GM21526 (cell line): ENCODE results near the gene CDH22.

Source experiments
- ATAC-seq: cut with Tn5 transposase; IDR thresholded peaks from one replicate; pipeline ENCODE4 v1.9.1; 2021; ENCODE audit warnings: moderate library complexity; ENCODE audit not compliant: unreplicated experiment, low FRiP score

CDH22 gene

GRCh38 chr20:46302106-46302505, 6.2 kb downstream of the CDH22 start:
- no peak for ATAC-seq

DNA sequence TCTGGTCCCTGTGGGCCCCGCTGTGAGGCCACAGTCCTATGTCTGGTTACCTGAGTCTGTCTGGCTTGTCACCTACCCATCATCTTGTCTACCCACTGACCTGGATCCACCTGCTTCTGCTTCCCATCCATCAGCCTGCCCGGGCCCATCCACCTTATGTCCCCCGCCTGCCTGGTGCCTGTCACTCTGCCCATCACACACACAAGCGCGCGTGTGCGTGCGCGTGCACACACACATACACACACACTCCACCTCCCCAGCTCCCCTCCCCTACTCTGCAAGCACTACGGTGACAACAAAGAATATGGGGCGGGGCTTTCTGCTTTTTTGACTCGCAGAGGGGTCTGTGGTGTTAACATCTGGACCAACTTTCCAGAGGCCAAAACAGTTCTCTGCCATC, 8.0 kb downstream of the CDH22 start:
- no peak for ATAC-seq

DNA sequence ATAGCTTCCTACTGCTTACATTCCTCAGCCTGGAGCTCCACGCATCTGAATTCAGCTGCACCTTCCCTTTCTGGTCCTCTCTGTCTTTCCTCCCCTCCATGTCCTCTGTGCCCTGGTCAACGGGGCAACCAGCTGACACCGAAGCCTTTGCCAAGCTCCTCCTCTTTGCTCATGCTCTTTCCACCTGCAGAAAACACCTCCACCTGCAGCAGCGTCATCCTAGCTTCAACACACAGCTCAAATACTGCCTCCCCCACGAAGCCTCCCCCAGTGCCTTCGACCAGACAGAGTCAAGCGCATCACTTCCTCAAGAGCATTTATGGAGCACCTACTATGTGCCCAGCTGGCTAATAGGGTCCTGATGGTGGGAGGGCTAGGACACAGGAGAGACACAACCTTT, 9.2 kb downstream of the CDH22 start:
- ATAC-seq, result no peak

- ATAC-seq, result no peak
Observed at GRCh38 chr20:46298374-46298773, 9.9 kb downstream of the CDH22 start.

DNA sequence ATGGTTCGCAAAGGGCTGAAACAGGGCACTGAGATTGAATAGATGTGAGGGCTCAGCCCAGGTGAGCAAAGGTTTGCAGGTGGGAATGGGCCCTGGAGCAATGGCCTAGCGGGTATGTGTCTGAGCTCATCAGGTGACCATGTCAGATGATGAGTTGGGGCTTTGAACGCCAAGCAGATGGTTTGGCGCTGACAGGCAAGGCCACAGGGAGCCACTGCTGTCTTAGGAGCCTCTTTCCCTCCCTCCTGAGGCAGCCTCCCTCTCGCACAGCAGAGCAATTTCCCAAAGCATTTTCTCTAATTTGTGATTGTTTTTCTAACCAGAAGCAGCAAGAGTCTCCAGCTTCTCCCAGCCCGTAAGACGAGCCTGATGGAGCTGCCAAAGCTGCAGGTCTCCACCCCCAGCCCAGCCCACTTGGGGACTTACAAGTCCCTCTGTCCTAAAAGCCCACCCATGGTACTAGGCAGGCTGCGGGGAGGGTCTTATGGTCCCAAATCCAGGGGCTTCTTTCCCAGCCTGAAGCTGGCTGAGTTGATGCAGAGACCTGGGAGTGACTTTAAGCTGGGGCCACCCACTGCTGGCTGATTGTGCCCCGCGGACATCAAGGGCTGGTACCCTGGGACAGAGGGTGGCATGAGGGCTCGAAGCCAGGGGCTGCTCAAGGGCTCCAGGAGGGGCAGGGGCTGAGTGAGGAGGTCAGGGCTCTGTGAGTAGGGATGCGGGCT, 11.6 kb downstream of the CDH22 start:
- ATAC-seq, result no peak

- ATAC-seq, result no peak
Observed at GRCh38 chr20:46293084-46293483, 15.2 kb downstream of the CDH22 start.

- ATAC-seq, result no peak
Observed at GRCh38 chr20:46291401-46291800, 16.9 kb downstream of the CDH22 start.

- no peak for ATAC-seq
Observed at GRCh38 chr20:46289432-46289831, 18.9 kb downstream of the CDH22 start.

- ATAC-seq, result no peak
Observed at GRCh38 chr20:46286977-46287376, 21.3 kb downstream of the CDH22 start.

DNA sequence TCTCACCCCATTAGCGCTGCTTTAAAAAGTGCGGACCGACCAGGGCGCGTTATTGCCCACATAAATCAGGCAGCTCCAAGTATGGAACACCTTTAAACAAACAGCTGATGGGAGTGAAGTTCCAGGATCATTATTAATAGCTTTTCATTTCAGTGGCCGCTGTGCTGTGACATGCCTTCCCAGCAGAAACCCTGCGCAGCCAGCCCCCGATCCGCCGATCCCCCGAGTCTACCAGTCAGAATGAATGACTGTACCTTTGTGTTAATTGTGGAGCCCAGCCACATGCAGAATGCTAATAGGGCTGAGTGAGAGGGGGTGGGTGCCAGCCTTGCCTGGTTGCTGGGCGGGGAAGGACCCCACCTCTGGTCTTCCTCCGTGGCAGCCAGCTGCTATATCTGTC, 21.9 kb downstream of the CDH22 start:
- ATAC-seq, result no peak

DNA sequence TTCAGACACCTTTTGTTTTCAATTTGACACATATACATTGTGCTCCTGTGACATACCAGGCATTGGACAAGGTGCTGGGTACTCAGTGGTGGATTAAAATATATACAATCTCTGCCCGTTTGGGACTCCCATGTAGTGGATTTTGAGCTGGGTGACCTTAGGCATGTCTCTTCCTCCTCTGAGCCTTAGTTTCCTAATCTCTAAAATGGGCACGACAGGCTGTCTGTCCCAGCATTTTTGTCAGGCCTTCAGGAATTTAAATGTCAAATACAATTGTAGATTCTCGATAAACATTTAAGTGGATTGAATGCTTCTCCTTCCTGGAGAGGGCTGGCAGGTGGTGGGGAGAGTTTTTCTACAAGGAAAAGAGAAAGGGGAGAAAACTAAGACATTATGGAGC, 22.6 kb downstream of the CDH22 start:
- ATAC-seq, result no peak

DNA sequence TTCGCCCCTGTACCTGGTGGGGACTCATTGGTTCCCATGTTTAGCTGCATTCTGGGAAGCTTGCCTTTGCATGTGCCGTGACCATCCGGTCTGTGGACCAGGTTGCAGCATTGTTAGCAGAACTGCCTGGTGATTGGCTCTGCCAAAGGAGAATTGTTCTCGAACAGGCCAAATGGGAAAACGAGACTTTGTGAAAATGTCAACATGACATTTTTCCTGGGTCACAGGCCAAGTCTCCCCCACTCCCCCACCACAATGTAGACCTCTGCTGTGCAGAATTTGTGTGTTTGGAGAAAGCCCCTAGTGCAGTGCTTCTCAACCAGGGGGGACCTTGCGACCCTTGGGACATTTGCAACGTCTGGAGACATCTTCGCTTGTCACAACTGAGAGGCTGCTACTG, 23.2 kb downstream of the CDH22 start:
- no peak for ATAC-seq

DNA sequence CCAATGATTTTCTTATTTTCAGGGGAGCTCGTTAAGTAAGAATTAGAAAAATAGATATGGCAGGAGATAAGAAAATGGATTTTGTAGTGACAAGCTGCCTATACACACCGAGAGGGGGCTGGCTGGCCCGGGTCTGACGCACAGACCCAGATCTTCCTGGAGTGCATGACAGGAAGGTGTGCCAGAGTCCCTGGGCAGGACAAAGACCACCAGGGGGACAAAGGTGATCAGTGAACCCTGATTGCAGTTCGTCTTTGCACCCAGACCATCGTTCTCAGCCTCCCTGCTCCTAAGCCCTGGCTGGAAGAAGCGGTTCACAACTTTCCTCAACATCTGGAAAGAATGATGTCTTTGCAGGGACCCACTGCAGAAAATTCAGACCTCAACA, 24.3 kb downstream of the CDH22 start:
- ATAC-seq, result no peak

- no peak for ATAC-seq
Observed at GRCh38 chr20:46283426-46284039, 24.8 kb downstream of the CDH22 start.

GRCh38 chr20:46282669-46283068, 25.6 kb downstream of the CDH22 start:
- ATAC-seq, result no peak

- ATAC-seq, result no peak
Observed at GRCh38 chr20:46279103-46279502, 29.2 kb downstream of the CDH22 start.

- no peak for ATAC-seq
Observed at GRCh38 chr20:46277602-46278001, 30.7 kb downstream of the CDH22 start.

DNA sequence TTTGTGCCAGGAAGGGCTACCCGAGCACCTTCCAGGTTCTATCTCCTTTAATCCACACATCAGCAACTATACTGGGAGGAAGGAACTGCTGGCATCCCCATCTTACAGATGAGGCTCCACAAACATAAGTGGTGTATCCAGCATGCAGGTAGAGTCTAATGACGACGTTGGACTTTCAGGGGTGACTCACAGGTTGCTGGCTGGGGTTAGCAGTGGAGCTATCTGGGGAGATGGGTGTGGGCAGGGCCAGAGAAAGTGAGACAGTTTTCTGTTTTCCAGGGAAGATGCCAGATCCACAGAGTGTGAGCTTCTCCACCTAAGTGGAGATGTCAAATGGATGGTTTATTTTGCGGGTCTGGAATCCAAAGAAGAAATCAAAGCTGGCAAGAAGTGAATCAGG, 31.8 kb downstream of the CDH22 start:
- no peak for ATAC-seq

- no peak for ATAC-seq
Observed at GRCh38 chr20:46275091-46275490, 33.2 kb downstream of the CDH22 start.

GRCh38 chr20:46273717-46274116, 34.6 kb downstream of the CDH22 start:
- ATAC-seq, result no peak

DNA sequence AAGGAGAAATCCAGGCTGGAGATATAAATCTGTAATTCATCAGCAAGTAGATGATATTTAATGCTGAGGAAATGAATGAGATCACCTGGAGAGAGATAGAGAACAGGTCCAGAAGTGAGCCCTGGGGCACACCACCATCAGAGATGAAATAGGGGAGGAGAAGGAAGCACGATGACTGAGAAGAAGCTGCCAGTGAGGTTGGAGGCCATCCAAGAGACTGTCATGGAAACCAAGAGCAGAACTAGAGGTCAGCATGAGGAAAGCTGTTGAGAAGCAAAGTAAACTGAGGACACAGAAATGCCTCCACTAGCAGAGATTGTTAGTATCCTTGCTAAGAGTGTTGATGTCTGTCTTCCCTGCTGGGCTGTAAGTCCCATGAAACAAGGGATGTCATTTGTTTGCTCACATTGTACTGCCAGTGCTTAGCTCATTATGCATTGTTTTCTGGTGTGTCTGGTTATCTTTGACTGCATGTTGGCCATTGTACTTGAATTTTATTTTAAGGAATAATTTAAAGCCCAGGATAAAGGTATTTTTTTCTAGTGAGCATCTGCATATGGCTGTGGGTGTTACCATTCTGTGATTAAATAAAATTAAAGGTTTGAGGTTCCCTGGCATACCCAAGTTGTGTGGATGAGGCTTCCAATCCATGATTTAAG, 35.8 kb downstream of the CDH22 start:
- ATAC-seq, result no peak
